Activated CD4-positive, alpha-beta memory T cell treated with anti-CD3 and anti-CD28 coated beads, Interleukin-2, amount 10 ng/mL, durations not matched to agents 7 days and 5 days (primary cell): Measurements from ENCODE around the gene CAPN12. TPM values are rescaled to one million over a fixed set of nuclear protein-coding genes. Genes with fewer than 3 reads are reported as not detected.

Experiments
- total RNA-seq, 2 experiments: library from RNA; stranded (reverse); gene quantifications; one replicate each; pipeline ENCODE4 v1.2.3, GENCODE V29; 2021

CAPN12 gene
- total RNA-seq, 2 experiments from 2014 or later, result 22.9 to 24.9 TPM

Other genes with a start within 250 kb of the CAPN12 start
- gene MAP4K1, start 126.5 kb downstream of the CAPN12 start, total RNA-seq, result 100 to 1,000 TPM; 374 to 383 TPM
- 100 to 1,000 TPM; 297 TPM for gene EIF3K, start 125.3 kb downstream of the CAPN12 start, total RNA-seq
- gene ACTN4, start 96.8 kb downstream of the CAPN12 start, total RNA-seq, result 100 to 1,000 TPM; 532 to 534 TPM
- not detected for gene LGALS7, start 29.0 kb upstream of the CAPN12 start, total RNA-seq
- not detected for gene LGALS7B, start 44.7 kb upstream of the CAPN12 start, total RNA-seq
- under 1 TPM; 0.81 to 0.93 TPM for gene LGALS4, start 68.5 kb upstream of the CAPN12 start, total RNA-seq
- 100 to 1,000 TPM; 188 to 195 TPM for gene ECH1, start 87.3 kb upstream of the CAPN12 start, total RNA-seq
- gene HNRNPL, start 105.5 kb upstream of the CAPN12 start, total RNA-seq, result 100 to 1,000 TPM; 457 to 464 TPM
- 10 to 100 TPM; 79.9 to 82.2 TPM for gene RINL, start 133.8 kb upstream of the CAPN12 start, total RNA-seq
- gene SIRT2, start 155.1 kb upstream of the CAPN12 start, total RNA-seq, result 10 to 100 TPM; 51.4 to 53.2 TPM
- gene NFKBIB, start 155.5 kb upstream of the CAPN12 start, total RNA-seq, result 10 to 100 TPM; 40.2 to 40.8 TPM
- under 1 TPM; 0.80 to 0.83 TPM for gene CCER2, start 167.7 kb upstream of the CAPN12 start, total RNA-seq
- 10 to 100 TPM; 28.4 to 32.7 TPM for gene SARS2, start 186.3 kb upstream of the CAPN12 start, total RNA-seq
- gene MRPS12, start 186.5 kb upstream of the CAPN12 start, total RNA-seq, result 10 to 100 TPM; 44.6 to 48.5 TPM
- gene FBXO17, start 231.3 kb upstream of the CAPN12 start, total RNA-seq, result under 1 TPM in 1 of 2 experiments, not detected in 1; 0.20 TPM